Motor neuron (in vitro differentiated cells): Measurements from ENCODE around the gene UBR4. TPM values are rescaled to one million over a fixed set of nuclear protein-coding genes. Genes with fewer than 3 reads are reported as not detected.

Experiments used
- ATAC-seq, 8 experiments: fragments of 200-7000 bp; cut with Tn5 transposase; replicated peaks in 6 of 8; 2 replicates each; pipeline ENCODE4 v1.8.0; 2021; ENCODE audit warnings: mild to moderate bottlenecking in 8 of 8, moderate library complexity in 8 of 8
- H3K27ac ChIP-seq, 2 donors: fragments of 250-450 bp; sonication (Bioruptor Pico); 2 replicates each; pipeline ENCODE4 v1.9.0; 2021; ENCODE audit warnings: antibody characterized with exemption in 2 of 2, mild to moderate bottlenecking in 2 of 2, moderate library complexity in 1 of 2
- H3K4me1 ChIP-seq, 2 donors: fragments of 250-450 bp; sonication (Bioruptor Pico); replicated peaks in 1 of 2; 2 replicates each; pipeline ENCODE4 v1.6.1; 2021; ENCODE audit warnings: antibody characterized with exemption in 2 of 2, mild to moderate bottlenecking in 2 of 2, moderate library complexity in 1 of 2
- H3K4me3 ChIP-seq, 5 donors: fragments of 250-450 bp; sonication (Bioruptor Pico); 2 replicates each; pipeline ENCODE4 v1.9.0; 2021; ENCODE audit warnings: antibody characterized with exemption in 5 of 5, mild to moderate bottlenecking in 5 of 5, moderate library complexity in 4 of 5
- WGBS, 10 experiments: fragments of 450-650 bp; shearing (Covaris generic); methylation state at CpG; one replicate each; pipeline ENCODE4 v1.0.0; 2022; 5-methylcytosine and 5-hydroxymethylcytosine counted together
- in situ Hi-C, 9 experiments: fragments of 400-800 bp; cut with MboI; loops; one replicate each; pipeline ENCODE4 v1.15.0; 2021; ENCODE audit warnings: low sequenced_read_pairs in 9 of 9, low pct_unique_long_range_greater_than_20kb in 2 of 9; ENCODE audit not compliant: unreplicated experiment in 9 of 9
- total RNA-seq, 8 experiments: library from RNA; unstranded; fragments of 300-600 nt; gene quantifications; 2 replicates each; pipeline versions ENCODE4 v1.2.3 to v1.2.4, GENCODE V29; 2022

UBR4 gene
- total RNA-seq, 8 experiments from 2014 or later, result 67.4 to 206 (median 116) TPM

GRCh38 chr1:19067182-19067911 is 142.7 kb downstream of the UBR4 start:
- Histone ChIP-seq H3K4me3 (no peak overlapping the region), H3K27ac (no peak overlapping the region), H3K4me1 (peaks cover 10 to 12% of the 10 kb centered on the region in 2 donors)
- ATAC-seq, result peak in 6 of 8 experiments; percentile 10 to 87 (median 78)
- in situ Hi-C loops, result loop anchor here in 2 of 9 experiments (25.0 kb wide), 1 partner anchor 155 kb away; the partner anchor contains the start of gene ALDH4A1 (in 2 of the 2)
- WGBS, 10 experiments, result 0 to 100% (median 46%) methylated on average over 1 to 13 of the region's 17 CpGs; no CpG with 5 or more reads in 5 of the 10 experiments

- WGBS, 10 experiments, result 0 to 71% (median 49%) methylated on average over 1 to 4 of the region's 10 CpGs; no CpG with 5 or more reads in 5 of the 10 experiments
- in situ Hi-C loops, result loop anchor here in 2 of 9 experiments (25.0 kb wide), 1 partner anchor 155 kb away; the partner anchor contains the start of gene ALDH4A1 (in 2 of the 2)
- no peak overlapping the region for H3K4me3 ChIP-seq
Measured at GRCh38 chr1:19066874-19067181, 143.2 kb downstream of the UBR4 start.

GRCh38 chr1:19066248-19066873 is 143.7 kb downstream of the UBR4 start:
- peak in 1 of 8 experiments; percentile 3 for ATAC-seq
- H3K4me1 ChIP-seq, result peaks cover 10 to 12% of the 10 kb centered on the region in 2 donors
- 33 to 100% (median 83%) methylated on average over 1 to 8 of the region's 14 CpGs; no CpG with 5 or more reads in 3 of the 10 experiments for WGBS, 10 experiments
- in situ Hi-C loops, result loop anchor here in 2 of 9 experiments (25.0 kb wide), 1 partner anchor 154 kb away; the partner anchor contains the start of gene ALDH4A1 (in 2 of the 2)
- H3K27ac ChIP-seq, result no peak overlapping the region
- H3K4me3 ChIP-seq, result no peak overlapping the region

More at GRCh38 chr1:19066874-19067181, 143.2 kb downstream of the UBR4 start:
- ATAC-seq, result peak in 1 of 8 experiments; percentile 4
- peaks cover 10 to 12% of the 10 kb centered on the region in 2 donors for H3K4me1 ChIP-seq
- no peak overlapping the region for H3K27ac ChIP-seq

GRCh38 chr1:19065526-19066247 is 144.4 kb downstream of the UBR4 start:
- Histone ChIP-seq H3K27ac (no peak overlapping the region), H3K4me1 (peaks cover 10 to 12% of the 10 kb centered on the region in 2 donors), H3K4me3 (no peak overlapping the region)
- peak in 1 of 8 experiments; percentile 5 for ATAC-seq
- in situ Hi-C loops, result loop anchor here in 2 of 9 experiments (25.0 kb wide), 1 partner anchor 153 kb away; the partner anchor contains the start of gene ALDH4A1 (in 2 of the 2)
- 30 to 91% (median 82%) methylated on average over 2 to 9 of the region's 16 CpGs; no CpG with 5 or more reads in 4 of the 10 experiments for WGBS, 10 experiments

GRCh38 chr1:19064906-19065450 is 145.1 kb downstream of the UBR4 start:
- H3K4me3 ChIP-seq, result no peak overlapping the region
- no peak for ATAC-seq
- WGBS, 10 experiments, result 87 to 94% (median 89%) methylated on average over 3 to 13 of the region's 16 CpGs; no CpG with 5 or more reads in 7 of the 10 experiments
- in situ Hi-C loops, result loop anchor here in 2 of 9 experiments (25.0 kb wide), 1 partner anchor 153 kb away; the partner anchor contains the start of gene ALDH4A1 (in 2 of the 2)
- no peak overlapping the region for H3K27ac ChIP-seq
- H3K4me1 ChIP-seq, result peaks cover 5 to 12% of the 10 kb centered on the region in 2 donors

- no peak for ATAC-seq
- Histone ChIP-seq H3K4me1 (peaks cover 3 to 12% of the 10 kb centered on the region in 2 donors), H3K4me3 (no peak overlapping the region), H3K27ac (no peak overlapping the region)
- WGBS, 10 experiments, result 60 to 95% (median 83%) methylated on average over 2 to 7 of the region's 12 CpGs; no CpG with 5 or more reads in 6 of the 10 experiments
- in situ Hi-C loops, result loop anchor here in 2 of 9 experiments (25.0 kb wide), 1 partner anchor 151 kb away; the partner anchor contains the start of gene ALDH4A1 (in 2 of the 2)
Measured at GRCh38 chr1:19063122-19063521, 146.9 kb downstream of the UBR4 start.

GRCh38 chr1:19062258-19063029 is 147.6 kb downstream of the UBR4 start:
- Histone ChIP-seq H3K4me3 (no peak overlapping the region), H3K27ac (no peak overlapping the region), H3K4me1 (peaks cover 3 to 12% of the 10 kb centered on the region in 2 donors)
- in situ Hi-C loops, result loop anchor here in 2 of 9 experiments (25.0 kb wide), 1 partner anchor 150 kb away; the partner anchor contains the start of gene ALDH4A1 (in 2 of the 2)
- ATAC-seq, result peak in 1 of 8 experiments; percentile 9
- 52 to 89% (median 67%) methylated on average over 1 to 8 of the region's 8 CpGs; no CpG with 5 or more reads in 4 of the 10 experiments for WGBS, 10 experiments

GRCh38 chr1:19061798-19062197 is 148.3 kb downstream of the UBR4 start:
- H3K4me3 ChIP-seq, result no peak overlapping the region
- in situ Hi-C loops, result loop anchor here in 2 of 9 experiments (25.0 kb wide), 1 partner anchor 149 kb away; the partner anchor contains the start of gene ALDH4A1 (in 2 of the 2)
- peaks cover 2 to 6% of the 10 kb centered on the region in 2 donors for H3K4me1 ChIP-seq
- no peak overlapping the region for H3K27ac ChIP-seq
- WGBS, 10 experiments, result 50 to 80% methylated on average over 1 to 2 of the region's 2 CpGs; no CpG with 5 or more reads in 8 of the 10 experiments
- ATAC-seq, result peak in 2 of 8 experiments; percentile 26 to 65

- in situ Hi-C loops, result loop anchor here in 2 of 9 experiments (25.0 kb wide), 1 partner anchor 149 kb away; the partner anchor contains the start of gene ALDH4A1 (in 2 of the 2)
- ATAC-seq, result no peak
- Histone ChIP-seq H3K4me1 (peaks cover 0 to 1% of the 10 kb centered on the region in 2 donors), H3K4me3 (no peak overlapping the region), H3K27ac (no peak overlapping the region)
- WGBS, 10 experiments, result 63% methylated on average over 1 of the region's 1 CpG; no CpG with 5 or more reads in 9 of the 10 experiments
Measured at GRCh38 chr1:19061343-19061742, 148.7 kb downstream of the UBR4 start.

- Histone ChIP-seq H3K4me3 (no peak overlapping the region), H3K27ac (no peak overlapping the region), H3K4me1 (peaks cover 0 to 7% of the 10 kb centered on the region in 2 donors)
- WGBS, 10 experiments, result 0 to 80% (median 50%) methylated on average over 1 to 2 of the region's 4 CpGs; no CpG with 5 or more reads in 6 of the 10 experiments
- in situ Hi-C loops, result loop anchor here in 2 of 9 experiments (25.0 kb wide), 1 partner anchor 147 kb away; the partner anchor contains the start of gene ALDH4A1 (in 2 of the 2)
- no peak for ATAC-seq
Measured at GRCh38 chr1:19059773-19060172, 150.3 kb downstream of the UBR4 start.

- Histone ChIP-seq H3K4me3 (no peak overlapping the region), H3K4me1 (peaks cover 0 to 7% of the 10 kb centered on the region in 2 donors), H3K27ac (no peak overlapping the region)
- in situ Hi-C loops, result loop anchor here in 2 of 9 experiments (25.0 kb wide), 1 partner anchor 146 kb away; the partner anchor contains the start of gene ALDH4A1 (in 2 of the 2)
- 46 to 66% (median 62%) methylated on average over 5 to 6 of the region's 8 CpGs; no CpG with 5 or more reads in 7 of the 10 experiments for WGBS, 10 experiments
- ATAC-seq, result no peak
Measured at GRCh38 chr1:19058476-19058797, 151.6 kb downstream of the UBR4 start.
